ENCODE measurements around the gene FAH.
"Not testable (repeated sequence)": the region's sequence is repeated elsewhere in the genome, so short reads cannot be mapped to it uniquely, and the experiment has no call there.

The FAH gene

DNA sequence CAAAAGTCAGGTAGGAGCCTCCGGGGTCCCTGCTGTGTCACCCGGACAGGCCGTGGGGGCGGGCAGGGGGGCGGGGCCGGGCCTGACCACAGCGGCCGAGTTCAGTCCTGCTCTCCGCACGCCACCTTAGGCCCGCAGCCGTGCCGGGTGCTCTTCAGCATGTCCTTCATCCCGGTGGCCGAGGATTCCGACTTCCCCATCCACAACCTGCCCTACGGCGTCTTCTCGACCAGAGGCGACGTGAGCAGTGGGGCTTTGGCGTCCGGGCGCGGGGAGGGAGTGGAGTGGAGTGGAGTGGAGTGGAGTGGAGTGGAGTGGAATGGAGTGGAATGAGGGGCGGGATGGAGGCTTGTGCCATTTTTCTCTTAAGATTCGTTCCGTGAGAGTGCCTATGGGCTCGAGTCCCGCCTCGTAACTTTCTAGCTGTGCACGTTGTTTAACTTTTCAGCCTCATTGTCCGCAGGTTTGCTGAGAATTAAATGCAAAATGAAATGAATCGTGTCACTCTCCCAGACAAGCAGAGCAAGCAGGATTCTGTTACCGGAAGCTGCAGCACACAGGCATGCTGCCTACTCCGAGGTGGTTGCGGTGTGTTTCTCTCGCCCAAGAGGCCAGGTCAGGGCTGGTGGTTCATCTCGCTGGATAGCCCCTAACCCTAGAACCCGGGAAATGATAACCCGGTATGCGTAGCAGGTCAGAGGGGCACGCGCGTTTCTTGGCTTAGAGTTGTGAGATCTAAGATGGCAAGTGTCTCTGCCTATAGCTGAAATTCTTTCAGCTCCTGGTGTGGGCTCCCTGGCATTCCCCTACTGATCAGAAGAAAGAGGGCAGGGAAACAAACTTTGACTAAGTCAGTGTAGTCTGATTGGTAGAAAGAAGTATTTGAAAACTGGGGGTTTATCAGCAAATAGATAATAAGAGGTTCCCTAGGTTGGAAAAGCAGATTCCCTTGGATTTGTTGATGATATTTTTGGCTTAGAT is at the start of gene FAH:
FAH (plus strand) TSS at position 104 of the 981 bp plus-strand sequence; CDS start at position 160, 56 bp downstream.
- DNase-seq (ENCODE audit: low read depth in 2 of 2, low spot score in 1 of 2): no peak

DNA sequence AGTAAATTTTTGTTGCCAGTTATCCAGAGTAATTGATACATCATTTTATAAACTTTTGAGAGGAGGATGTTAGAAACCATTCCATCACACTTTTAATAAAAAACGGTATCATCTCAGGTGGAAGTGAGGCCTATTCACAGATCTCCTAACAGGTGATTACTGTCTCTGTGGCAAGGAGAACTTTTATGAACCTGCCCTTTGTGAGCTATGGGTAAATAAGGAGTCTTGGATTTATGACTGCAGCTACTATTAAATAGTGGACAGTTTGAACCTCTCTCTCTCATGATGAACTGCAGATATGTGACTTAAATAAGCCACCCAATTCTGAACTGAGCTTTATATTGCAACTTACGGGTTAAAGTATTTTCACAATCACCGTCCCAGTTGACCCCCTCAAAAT is 47.6 kb upstream of the FAH start:
- no peak for DNase-seq (ENCODE audit: low read depth in 2 of 2, low spot score in 1 of 2)

DNA sequence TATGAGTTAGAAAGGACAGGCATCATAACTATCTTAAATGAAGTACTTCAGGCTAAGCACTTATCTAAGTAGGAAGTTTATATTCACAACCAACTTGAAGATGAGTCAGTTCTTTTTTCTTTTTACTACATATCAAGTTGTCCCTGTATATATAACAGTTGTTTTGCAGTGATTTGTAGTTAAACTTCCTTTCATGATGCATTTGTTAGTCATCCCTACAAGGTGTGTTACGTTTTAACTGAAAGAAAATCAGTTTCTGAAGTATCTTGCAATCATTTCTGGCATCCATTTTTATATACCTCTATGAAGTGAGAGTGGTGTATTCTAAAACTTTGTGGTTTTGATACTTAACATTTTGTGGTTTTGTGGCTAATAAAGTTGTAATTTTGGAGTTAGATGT is 47.2 kb upstream of the FAH start:
- DNase-seq (ENCODE audit: low read depth in 2 of 2, low spot score in 1 of 2): no peak

DNA sequence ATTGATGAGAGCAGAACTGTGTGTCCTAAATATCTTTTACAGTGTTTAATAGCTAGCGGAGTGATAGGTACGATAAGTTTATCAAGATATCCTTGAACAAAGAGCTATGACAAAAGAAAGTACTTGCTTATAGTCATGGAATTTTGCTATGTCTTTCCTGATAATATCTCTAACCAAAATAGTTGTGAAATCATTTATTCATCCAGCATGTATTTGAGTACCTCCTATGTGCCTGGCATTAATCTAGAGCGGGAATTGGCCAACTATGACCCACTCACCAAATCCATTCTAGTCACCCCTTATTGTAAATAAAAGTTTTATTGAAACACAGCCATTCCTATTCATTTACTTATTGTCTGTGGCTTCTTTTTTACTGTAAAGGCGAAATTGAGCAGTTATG is 46.7 kb upstream of the FAH start:
- DNase-seq (ENCODE audit: low read depth in 2 of 2, low spot score in 1 of 2): no peak

DNA sequence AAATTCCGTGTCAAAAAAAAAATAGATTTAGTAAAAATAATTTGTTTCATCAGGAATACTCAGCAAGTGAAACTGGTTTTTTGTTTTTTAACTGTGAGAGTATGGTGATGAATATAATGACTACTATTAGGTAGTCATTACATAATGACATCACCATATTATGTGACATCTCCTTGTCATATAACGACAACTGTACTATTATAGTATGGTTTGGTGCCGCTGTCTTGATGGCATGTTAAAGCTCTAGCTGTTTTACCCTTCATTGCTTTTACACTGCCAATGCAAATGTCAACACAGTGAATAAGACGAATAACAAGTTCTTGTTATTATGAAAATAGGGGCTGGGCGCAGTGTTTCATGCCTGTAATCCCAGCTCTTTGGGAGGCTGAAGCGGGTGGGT is 45.6 kb upstream of the FAH start:
- DNase-seq (ENCODE audit: low read depth in 2 of 2, low spot score in 1 of 2): no peak

DNA sequence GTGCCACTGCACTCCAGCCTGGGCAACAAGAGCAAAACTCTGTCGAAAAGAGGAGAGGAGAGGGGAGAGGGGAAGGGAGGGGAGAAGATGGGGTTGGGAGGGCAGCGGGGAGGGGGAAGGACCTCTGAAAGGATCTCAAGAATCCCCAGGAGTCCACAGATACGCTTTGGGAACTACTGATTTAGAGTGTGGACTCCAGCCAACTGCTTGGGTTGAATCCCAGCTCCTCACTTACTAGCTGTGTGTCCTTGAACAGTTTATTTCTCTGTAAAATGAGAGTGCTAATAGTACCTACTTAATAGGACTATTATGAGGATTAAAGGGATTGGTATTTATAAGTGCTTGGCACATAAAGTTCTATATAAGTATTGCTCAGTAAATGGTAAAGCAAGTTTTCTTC is 45.0 kb upstream of the FAH start:
- no peak for DNase-seq (ENCODE audit: low read depth in 2 of 2, low spot score in 1 of 2)

DNA sequence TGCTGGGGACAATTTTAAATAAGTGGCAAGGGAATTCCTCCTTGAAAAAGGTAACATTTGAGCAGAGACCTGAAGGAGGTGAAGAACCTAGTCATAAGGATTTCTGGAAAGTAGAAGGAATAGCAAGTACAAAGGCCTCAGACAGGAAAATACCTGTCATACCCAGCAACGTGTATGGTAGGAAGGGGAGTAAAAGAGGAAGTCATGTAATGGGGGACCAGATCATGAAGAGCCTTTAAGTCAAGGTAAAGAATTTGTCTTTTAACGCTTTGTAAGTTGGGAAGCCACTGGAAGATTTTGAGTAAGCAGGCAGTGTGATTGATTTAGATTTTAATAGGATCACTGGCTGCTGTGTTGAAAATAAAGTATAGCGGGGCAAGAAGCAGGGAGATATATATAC is 43.4 kb upstream of the FAH start:
- DNase-seq (ENCODE audit: low read depth in 2 of 2, low spot score in 1 of 2): no peak

DNA sequence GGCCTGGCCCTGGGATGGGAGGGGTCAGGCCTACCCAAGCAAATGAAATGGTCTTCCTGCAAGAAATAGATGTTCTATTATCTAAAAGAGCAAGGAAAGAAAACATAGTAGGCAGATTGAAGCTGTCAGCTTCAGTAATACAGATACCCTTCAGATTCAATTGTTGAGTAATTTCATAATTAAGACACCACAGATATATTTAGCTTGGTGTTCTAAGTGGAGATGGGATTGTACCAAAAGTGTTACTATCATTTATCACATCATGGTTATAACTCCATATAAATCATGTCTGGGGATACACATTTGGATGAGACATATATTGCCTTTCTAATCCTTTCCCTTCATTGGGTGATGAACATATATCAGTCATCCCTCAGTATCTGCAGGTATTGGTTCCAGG is 41.9 kb upstream of the FAH start:
- DNase-seq (ENCODE audit: low read depth in 2 of 2, low spot score in 1 of 2): no peak

DNA sequence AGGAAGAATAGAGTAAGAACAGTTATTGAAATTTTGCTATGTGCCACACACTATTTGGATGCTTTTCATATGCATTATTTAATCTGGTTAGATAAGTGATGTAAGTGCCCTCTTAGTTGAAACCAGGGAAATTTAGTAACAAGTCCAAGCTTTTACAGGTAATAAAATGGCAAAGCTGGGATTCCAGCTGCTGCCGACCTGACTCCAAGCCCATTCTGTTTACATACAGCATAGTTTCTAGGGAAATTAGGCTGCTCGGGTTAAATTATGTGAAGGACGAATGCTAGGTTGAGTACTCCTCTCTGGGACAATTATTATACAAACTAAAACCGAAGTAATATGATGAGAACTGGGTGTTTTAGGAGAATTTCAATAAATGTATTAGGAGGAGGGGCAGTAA is 38.7 kb upstream of the FAH start:
- DNase-seq (ENCODE audit: low read depth in 2 of 2, low spot score in 1 of 2): no peak

DNA sequence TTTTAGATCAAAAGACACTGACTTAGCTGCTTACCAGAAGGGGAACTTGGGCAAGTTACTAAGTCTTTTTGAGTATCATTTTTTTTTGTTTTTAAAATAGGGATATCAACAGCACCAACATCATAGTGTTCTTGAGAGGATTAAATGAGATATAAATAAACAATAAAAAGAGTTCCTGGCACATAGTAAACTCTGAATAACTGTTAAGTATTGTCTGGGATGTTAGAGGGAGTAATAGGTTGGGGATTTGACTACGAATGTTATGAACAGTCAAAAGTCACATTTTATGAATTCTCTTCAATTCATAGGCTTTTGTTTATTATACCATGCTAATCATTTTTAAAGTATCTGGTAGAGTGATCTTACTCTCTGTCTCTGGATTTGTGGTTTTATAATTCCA is 37.8 kb upstream of the FAH start:
- DNase-seq (ENCODE audit: low read depth in 2 of 2, low spot score in 1 of 2): no peak

DNA sequence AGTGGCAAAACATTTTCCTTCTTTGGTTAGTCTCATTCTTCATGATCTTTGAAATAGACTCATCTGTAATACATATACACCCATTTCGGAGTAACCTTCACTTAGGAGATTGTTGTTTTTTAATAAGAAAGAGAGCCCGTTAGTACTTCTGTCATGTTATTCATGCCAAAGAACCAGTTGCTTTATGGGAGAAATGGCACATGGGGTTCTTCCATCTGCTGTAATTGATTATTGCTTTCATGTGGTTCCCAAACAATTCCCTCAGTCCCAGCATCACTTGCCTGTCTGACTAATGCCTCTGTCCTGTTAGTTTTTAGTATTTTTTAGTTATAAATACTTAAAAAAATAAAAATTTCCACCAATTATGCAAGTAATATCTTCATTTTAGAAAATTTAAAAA is 33.8 kb upstream of the FAH start:
- no peak for DNase-seq (ENCODE audit: low read depth in 2 of 2, low spot score in 1 of 2)

DNA sequence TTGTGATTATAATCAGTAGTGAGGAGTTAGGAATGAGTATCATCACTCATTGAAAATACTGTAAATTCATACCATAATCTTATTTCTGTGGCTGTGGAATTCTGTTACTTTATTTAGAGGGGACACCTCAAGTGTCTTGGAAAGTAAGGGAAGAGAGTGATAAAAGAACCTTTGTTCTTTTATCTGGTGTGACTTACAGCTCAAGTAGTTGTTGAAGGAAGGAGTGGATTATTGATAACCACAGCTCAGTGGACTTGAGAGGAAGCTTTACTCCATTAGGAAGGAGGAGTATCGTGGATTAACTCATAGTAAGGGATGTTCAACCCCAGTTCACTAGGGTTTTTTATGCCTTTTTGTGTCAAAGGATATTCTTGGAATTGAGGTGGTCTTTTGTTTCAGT is 32.2 kb upstream of the FAH start:
- no peak for DNase-seq (ENCODE audit: low read depth in 2 of 2, low spot score in 1 of 2)

DNA sequence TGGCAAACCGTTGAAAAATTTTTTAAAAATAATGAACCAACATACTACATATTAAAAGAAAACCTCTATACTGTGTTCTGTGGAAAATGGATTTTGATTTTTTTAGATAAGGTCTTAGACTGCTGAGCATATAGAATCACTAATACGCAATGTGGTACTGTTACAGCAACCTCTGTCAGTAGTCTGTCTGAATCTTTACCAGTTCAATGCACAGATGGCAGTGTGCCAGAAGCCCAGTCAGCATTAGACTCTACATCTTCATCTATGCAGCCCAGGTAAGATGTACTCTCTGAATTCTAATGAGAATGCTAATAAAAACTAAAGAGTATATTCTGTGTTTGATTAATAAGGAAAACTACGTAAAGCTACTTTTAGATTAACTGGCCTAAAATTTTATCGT is 31.3 kb upstream of the FAH start:
- no peak for DNase-seq (ENCODE audit: low read depth in 2 of 2, low spot score in 1 of 2)

DNA sequence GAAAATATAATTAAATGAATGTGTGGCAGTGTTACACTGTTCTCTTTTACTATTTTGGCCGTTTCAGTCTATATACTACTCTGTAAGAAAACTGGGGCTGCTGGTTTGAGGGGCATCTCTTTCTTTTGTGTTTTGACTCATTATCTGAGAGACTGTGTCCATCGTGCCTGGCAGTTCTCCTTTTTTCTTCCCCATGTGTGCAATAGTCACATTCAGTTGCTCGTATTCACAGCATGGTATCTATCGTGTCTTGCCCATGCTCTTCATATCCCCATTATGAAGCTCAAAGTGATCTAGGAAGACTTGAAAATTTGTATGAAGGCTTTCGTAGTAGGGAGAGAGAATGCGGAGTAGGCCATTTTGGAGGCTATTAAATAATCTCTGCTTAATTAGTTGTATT is 29.8 kb upstream of the FAH start:
- no peak for DNase-seq (ENCODE audit: low read depth in 2 of 2, low spot score in 1 of 2)

DNA sequence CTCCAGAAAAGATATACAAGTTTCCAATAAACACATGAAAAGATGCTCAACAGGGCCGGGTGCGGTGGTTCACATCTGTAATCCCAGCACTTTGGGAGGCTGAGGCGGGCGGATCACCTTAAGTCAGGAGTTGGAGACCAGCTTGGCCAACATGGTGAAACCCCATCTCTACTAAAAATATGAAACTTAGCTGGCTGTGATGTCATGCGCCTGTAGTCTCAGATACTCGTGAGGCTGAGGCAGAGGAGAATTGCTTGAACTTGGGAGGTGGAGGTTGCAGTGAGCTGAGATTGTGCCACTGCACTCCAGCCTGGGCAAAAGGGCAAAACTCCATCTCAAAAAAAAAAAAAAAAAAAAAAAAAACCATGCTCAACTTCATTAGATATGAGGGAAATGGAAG is 25.5 kb upstream of the FAH start:
- DNase-seq (ENCODE audit: low read depth in 2 of 2, low spot score in 1 of 2): not testable (repeated sequence)

DNA sequence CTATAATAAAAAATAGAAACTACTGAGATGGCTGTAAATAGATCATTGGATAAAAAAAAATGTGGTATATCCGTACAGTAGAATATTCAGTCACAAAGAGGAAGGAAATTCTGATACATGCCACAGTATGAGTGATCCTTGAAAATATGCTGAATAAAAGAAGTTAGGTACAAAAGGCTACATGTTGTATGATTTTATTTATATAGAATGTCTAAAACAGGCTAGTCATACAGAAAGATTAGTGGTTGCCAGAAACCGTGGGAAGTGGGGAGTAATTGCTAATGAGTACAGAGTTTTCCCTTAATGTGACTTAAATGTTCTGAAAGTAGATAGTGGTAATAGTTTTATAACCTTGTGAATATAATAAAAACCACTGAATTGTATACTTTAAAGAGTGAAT is 24.9 kb upstream of the FAH start:
- no peak for DNase-seq (ENCODE audit: low read depth in 2 of 2, low spot score in 1 of 2)

DNA sequence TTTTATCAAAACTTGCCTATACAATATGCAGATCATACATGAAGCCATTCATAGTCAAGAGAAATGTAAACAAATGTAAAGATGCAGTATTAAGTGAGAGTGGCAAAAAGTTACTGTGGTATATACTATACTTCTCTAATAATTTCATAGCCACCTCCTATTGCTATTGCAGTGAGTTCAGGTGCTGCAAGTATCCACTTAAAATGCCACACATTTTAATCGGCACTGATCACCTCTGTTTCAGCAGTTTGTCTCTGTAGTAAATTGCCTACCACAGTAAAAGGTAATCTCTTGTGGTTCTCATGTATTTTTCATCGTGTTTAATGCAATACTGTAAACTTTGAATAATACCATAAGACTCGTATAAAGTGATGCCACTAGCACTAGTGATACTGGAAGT is 20.4 kb upstream of the FAH start:
- DNase-seq (ENCODE audit: low read depth in 2 of 2, low spot score in 1 of 2): no peak

DNA sequence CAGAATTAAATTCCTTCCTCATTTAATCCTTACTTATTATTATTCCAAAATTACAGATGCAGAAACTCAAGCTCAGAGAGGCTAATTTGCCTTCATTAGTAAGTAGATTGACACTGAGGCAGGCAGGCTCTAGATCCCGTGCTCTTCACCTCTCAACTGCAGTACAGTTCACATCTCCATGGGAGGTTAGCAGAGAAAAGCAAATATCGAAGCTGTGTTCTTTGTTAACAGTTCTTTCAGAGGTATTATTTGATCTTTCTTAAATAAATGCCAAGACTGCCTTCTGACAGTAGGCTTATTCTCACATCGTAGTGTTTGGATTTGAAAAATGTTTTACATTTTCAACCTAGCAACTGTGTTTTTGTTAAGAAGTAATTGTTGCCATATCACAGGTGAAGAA is 15.9 kb upstream of the FAH start:
- DNase-seq (ENCODE audit: low read depth in 2 of 2, low spot score in 1 of 2): no peak

DNA sequence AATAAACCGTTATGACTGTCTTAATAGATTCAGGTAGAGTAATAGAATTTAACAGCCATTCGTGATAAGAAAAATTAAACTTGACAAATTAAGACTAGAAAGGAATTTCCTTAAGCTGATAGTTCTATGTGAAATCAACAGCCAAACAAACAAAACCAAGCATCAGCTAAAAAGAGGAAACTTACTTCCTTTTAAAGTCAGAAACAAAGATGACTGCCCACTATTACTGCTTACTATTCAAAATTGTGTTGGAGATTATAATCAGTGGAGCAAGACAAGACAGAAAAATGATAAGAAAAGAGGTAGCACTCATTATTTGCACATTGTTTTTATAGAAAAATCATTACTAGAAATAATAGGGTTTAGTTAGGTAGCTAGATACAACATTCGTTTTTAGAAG is 13.8 kb upstream of the FAH start:
- DNase-seq (ENCODE audit: low read depth in 2 of 2, low spot score in 1 of 2): no peak

DNA sequence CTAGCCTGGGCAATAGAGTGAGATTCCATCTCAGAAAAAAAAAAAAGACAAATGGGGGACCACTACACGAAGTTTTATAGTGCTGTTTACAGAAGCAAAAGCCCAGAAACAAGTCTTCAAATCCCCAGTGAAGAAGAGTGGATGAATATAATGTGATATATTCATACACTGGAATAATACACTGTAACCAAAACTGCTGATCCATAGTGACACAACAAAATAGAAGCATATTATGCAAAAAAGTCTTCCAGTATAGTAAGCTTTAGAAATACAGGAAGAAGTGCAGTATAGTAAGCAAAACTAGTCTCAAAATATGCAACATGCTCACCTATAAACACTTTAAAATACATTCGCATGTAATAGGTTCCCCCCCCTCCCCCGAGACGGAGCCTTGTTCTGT is 11.9 kb upstream of the FAH start:
- no peak for DNase-seq (ENCODE audit: low read depth in 2 of 2, low spot score in 1 of 2)

DNA sequence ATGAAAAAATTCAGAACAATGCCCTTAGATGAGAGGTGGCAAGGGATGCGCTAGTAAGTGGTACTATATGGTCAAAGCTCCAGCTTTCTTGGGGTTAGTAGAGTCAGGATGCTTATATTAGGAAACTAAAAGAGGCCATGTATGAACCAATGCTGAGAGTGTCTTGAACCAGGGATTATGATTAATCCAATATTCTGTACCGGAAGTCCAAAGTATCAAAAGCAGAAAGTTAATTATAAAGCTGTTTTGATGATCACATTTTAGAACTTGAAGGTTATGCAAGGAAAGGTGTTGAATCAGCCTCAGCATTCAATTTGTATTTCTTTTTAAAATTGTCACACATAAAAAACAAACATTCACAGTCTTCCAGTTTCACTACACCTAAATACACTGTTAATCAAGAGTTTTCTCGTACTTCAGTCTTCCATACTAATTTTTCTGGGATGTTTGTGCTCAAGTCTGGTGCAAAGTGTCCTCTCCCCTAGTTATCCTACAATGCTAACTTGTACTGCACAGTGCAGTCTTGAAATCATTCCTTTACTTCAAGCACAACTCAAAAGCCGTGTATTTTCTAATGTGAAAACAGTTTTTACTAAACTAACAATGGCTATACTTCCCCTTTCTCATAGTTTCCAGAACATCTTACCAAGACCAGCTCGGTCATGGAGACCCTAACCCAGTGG is 10.7 kb upstream of the FAH start:
- no peak for DNase-seq (ENCODE audit: low read depth in 2 of 2, low spot score in 1 of 2)

DNA sequence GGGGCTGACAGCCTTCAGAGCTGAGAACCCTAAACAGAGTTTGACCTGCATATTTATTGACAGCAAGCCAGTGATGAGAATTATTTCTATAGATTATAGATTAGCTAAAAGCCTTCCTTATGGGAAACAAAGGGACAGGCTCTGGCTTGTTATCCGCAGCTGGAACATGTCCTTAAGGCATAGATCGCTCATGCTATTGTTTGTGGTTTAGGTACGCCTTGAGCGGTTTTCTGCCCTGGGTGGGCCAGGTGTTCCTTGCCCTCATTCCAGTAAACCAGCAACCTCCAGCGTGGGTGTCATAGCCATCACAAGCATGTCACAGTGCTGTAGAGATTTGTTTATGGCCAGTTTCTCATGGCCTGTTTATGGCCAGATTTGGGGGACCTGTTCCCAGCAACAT is 10.2 kb upstream of the FAH start:
- no peak for DNase-seq (ENCODE audit: low read depth in 2 of 2, low spot score in 1 of 2)

DNA sequence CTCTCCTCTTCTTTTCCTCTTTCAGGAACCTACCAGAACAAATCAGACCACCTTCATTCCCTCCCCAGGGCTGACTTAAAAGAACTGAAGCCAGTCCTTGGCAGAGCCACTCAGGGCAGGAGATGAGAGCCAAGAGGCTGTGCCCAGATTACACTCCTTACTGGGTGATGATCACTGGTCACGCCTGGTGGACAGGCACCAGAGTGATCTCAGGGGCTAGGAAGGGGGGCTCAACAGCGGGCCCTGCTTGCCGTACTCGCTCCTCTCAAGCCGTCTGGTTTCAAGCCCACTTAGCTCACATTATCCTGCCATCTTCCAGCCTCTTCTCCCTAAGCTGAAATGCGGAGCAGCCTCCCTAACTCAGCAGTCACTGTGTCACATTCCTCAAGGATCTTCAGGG is 1.7 kb upstream of the FAH start:
- DNase-seq (ENCODE audit: low read depth in 2 of 2, low spot score in 1 of 2): no peak
